Fibroblast of lung (primary cell): ENCODE measurements around the gene C16orf89.

Source experiments
- EZH2 ChIP-seq: IDR thresholded peaks from 2 replicates; pipeline ENCODE4 v1.5.1; 2012; ENCODE audit warnings: low read length, control low read depth, mild to moderate bottlenecking; ENCODE audit errors: missing control alignments
- TF ChIP-seq, protein P1 (sequence below), 2 donors: IDR thresholded peaks in 1 of 2; conservative IDR thresholded peaks in 1 of 2; 1 replicate in 1 of 2; 2 replicates in 1 of 2; pipeline ENCODE4 v1.5.1; 2011 to 2012; ENCODE audit warnings: low read length in 2 of 2, control low read depth in 1 of 2, inconsistent platforms in 1 of 2, low read depth in 1 of 2, mild to moderate bottlenecking in 1 of 2

DNA sequence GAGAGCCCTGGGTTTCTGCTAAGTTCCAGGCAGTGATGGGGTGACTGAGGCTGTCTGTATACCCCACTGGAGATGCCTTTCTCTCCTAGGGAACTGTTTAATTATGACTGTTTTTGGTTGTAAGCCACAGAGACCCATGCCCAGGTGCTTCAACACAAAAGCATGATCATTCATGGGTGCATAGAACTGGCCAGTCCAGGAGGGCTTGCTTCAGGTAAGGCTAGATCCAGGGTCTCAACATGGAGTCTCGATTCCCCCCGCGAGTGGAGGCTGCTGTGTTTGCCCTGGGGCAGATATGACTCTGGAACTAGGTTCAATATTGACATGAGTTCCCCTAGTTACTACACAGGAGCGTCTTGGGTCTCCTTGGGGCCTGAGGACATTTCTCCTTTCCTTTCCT is 49.9 kb downstream of the C16orf89 start:
- TF ChIP-seq, protein P1, sequence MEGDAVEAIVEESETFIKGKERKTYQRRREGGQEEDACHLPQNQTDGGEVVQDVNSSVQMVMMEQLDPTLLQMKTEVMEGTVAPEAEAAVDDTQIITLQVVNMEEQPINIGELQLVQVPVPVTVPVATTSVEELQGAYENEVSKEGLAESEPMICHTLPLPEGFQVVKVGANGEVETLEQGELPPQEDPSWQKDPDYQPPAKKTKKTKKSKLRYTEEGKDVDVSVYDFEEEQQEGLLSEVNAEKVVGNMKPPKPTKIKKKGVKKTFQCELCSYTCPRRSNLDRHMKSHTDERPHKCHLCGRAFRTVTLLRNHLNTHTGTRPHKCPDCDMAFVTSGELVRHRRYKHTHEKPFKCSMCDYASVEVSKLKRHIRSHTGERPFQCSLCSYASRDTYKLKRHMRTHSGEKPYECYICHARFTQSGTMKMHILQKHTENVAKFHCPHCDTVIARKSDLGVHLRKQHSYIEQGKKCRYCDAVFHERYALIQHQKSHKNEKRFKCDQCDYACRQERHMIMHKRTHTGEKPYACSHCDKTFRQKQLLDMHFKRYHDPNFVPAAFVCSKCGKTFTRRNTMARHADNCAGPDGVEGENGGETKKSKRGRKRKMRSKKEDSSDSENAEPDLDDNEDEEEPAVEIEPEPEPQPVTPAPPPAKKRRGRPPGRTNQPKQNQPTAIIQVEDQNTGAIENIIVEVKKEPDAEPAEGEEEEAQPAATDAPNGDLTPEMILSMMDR (conservative IDR thresholded peaks at IDR 0.05 in 1 of 2, IDR thresholded peaks at IDR 0.05 in 1 of 2; ENCODE audit: low read depth in 1 of 2, low read length in 2 of 2): no peak
- TF ChIP-seq EZH2: no peak
